ENCODE data around the gene NODAL. TPM values are rescaled to one million over a fixed set of nuclear protein-coding genes. Genes with fewer than 3 reads are reported as not detected.

The NODAL gene
- polyA plus RNA-seq, 1 donor from 2014 or later: not detected

DNA sequence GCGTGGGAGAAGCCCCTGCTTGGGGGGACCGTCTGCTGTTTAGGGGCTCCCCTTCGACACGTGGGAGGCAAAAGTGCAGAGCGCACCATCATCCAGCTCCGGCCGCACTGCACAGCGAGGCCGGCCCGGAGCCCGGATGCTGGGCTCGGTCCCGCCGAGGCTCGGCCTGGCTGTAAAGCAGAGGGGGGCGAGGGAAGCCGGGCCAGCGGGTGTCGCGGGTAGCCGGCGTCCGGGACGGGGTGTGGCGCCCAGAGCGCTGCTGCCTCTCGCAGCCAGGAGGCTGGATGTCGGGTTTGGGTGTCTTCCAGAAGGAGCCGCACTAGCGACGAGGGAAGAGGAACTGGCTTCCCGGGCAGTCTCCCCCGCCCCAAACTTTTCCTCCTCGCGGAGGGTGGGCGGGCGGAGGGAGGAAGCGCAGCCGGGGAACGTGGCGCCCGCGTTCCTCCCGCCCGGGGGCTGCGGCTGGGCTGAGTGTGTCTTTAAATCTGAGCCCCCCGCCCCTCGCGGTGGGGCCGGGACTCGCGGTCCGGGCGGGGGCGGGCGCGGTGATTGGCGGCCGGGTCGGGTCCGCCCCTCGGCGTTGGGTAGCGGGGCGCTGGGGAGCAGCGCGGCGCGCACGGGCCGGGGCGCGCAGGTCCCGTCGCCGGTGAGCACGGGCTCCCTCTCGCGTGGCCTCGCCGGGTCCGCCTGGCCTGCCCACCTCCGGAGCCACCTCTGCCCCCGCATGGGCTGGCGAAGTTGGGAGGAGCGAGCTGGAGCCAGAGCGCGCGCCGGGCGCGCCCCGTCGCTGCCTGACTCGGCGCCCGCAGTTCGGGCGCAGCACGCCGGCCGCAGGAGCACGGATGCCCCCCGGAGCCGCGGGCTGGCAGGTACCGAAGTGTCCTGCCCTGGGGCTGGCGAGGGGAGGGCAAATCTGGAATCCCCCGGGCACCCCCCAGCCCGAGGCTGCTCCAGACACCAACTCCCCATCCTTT lies 37.0 kb upstream of the NODAL start, which contains the start of gene PALD1:
TSS of gene PALD1 (plus strand) at position 577 of the 974 bp plus-strand sequence. CDS start 47,185 bp downstream, outside the sequence.
- Histone ChIP-seq H3K27ac (ENCODE audit: low read length) (no peak within 1 kb of the TSS), H3K9me2 (ENCODE audit: insufficient read depth, low read length) (no peaks in the 10 kb centered on the region), H3K36me3 (ENCODE audit: insufficient read depth, low read length) (no peaks in the 10 kb centered on the region), H3K79me2 (replicated peaks; ENCODE audit: insufficient read depth, low read length) (no peaks in the 10 kb centered on the region), H3K4me2 (ENCODE audit: low read length) (peak within 1 kb of the TSS; percentile 62), H2AFZ (ENCODE audit: low read depth, low read length) (no peak within 1 kb of the TSS), H3K4me3 (ENCODE audit: low read length) (peak within 1 kb of the TSS; percentile 72), H3F3A (ENCODE audit: insufficient read depth, low read length, poor library complexity, severe bottlenecking) (no peaks in the 10 kb centered on the region), H3K9me3 (ENCODE audit: low read length) (no peaks in the 10 kb centered on the region), H3K27me3 (ENCODE audit: insufficient read depth, low read depth, low read length) (peaks cover 30% of the 10 kb centered on the region), H4K20me1 (ENCODE audit: insufficient read depth) (no peaks in the 10 kb centered on the region), H3K9ac (ENCODE audit: low read length) (peak within 1 kb of the TSS; percentile 41)
- TF ChIP-seq RAD21 (conservative IDR thresholded peaks at IDR 0.05): peak; percentile 14
- TF ChIP-seq, protein P1, sequence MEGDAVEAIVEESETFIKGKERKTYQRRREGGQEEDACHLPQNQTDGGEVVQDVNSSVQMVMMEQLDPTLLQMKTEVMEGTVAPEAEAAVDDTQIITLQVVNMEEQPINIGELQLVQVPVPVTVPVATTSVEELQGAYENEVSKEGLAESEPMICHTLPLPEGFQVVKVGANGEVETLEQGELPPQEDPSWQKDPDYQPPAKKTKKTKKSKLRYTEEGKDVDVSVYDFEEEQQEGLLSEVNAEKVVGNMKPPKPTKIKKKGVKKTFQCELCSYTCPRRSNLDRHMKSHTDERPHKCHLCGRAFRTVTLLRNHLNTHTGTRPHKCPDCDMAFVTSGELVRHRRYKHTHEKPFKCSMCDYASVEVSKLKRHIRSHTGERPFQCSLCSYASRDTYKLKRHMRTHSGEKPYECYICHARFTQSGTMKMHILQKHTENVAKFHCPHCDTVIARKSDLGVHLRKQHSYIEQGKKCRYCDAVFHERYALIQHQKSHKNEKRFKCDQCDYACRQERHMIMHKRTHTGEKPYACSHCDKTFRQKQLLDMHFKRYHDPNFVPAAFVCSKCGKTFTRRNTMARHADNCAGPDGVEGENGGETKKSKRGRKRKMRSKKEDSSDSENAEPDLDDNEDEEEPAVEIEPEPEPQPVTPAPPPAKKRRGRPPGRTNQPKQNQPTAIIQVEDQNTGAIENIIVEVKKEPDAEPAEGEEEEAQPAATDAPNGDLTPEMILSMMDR (IDR thresholded peaks at IDR 0.05; ENCODE audit: poor library complexity, severe bottlenecking): peak; percentile 15
- peak; percentile 31 for TF ChIP-seq MXI1 (conservative IDR thresholded peaks at IDR 0.05; ENCODE audit: poor library complexity, severe bottlenecking)
- TF ChIP-seq TAF1 (IDR thresholded peaks at IDR 0.05; ENCODE audit: low read depth): no peak

DNA sequence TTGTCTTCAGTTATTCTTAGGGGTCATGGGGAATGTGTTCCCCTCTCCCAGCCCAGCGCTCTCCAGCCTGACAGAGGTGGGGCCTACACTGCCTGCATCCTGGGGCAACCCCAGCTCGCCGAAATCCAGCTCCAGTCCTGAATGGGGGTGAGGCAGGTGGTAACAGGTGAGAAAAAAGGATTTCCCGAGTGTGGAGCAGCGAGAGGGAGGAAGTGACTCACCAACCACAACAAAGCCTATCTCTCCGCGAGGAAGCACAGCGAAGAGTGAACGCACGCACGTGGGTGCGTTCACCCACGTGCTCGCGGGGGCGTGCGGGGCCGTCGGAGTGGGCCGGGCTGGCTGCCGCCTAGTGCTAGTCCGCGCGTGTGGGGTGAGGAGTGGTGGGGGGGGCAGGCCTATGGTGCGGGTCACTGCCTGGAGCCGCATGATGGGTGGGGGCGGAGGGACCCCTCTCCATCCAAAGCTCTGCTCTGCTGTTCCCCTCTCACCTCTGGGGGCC lies 36.2 kb upstream of the NODAL start:
- H3K4me3 ChIP-seq (ENCODE audit: low read length): peak overlapping the region; percentile 72
- H2AFZ ChIP-seq (ENCODE audit: low read depth, low read length): no peak overlapping the region
- no peaks in the 10 kb centered on the region for H3F3A ChIP-seq (ENCODE audit: insufficient read depth, low read length, poor library complexity, severe bottlenecking)
- no peaks in the 10 kb centered on the region for H3K9me2 ChIP-seq (ENCODE audit: insufficient read depth, low read length)
- H3K9ac ChIP-seq (ENCODE audit: low read length): no peak overlapping the region
- H4K20me1 ChIP-seq (ENCODE audit: insufficient read depth): no peaks in the 10 kb centered on the region
- no peaks in the 10 kb centered on the region for H3K36me3 ChIP-seq (ENCODE audit: insufficient read depth, low read length)
- H3K9me3 ChIP-seq (ENCODE audit: low read length): no peaks in the 10 kb centered on the region
- H3K27ac ChIP-seq (ENCODE audit: low read length): no peak overlapping the region
- TF ChIP-seq POLR2AphosphoS5 (IDR thresholded peaks at IDR 0.05): no peak
- TF ChIP-seq MXI1 (conservative IDR thresholded peaks at IDR 0.05; ENCODE audit: poor library complexity, severe bottlenecking): peak; percentile 23
- no peaks in the 10 kb centered on the region for H3K79me2 ChIP-seq (replicated peaks; ENCODE audit: insufficient read depth, low read length)
- H3K4me2 ChIP-seq (ENCODE audit: low read length): no peak overlapping the region
- H3K27me3 ChIP-seq (ENCODE audit: insufficient read depth, low read depth, low read length): peaks cover 30% of the 10 kb centered on the region

DNA sequence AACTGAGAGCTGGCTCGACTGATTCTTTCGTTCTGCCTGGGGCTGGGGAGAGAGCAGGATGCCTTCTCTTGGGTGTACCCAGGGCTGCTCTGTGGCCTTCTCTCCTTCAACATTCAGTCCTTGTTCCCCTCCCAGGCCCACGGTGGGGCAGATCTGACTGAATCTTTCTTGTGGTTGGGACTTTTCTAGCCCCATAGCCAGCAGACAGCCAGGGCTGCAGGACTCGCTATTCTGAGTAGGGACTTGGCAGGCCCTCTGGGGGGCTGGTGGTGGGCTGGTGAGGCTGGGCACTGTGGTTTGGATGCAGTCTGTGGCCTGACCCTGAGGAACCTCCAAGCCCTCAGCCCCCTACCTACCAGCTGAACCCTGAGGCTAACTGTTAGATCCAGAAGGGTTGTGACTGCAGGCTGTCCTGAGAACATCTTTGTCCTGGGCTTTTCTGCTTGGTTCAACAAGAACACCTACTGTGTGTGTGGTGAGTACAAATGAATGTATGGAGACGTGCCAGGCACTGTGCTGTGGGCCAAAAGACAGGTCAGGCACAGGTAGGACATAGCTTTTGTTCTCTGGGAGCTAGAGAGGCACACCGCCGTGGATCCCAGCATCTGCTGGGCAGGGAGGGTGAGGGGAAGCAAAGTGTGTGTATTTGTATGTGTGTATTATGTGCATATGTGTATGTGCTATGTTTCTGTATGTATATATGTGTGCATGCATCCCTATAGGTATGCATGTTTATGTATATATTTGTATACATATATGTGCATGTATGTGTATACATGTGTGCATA lies 35.0 kb upstream of the NODAL start:
- Histone ChIP-seq H3K27ac (ENCODE audit: low read length) (no peak overlapping the region), H3K79me2 (replicated peaks; ENCODE audit: insufficient read depth, low read length) (no peaks in the 10 kb centered on the region), H3K4me2 (ENCODE audit: low read length) (no peak overlapping the region)

More for the DNA sequence above, 35.0 kb upstream of the NODAL start:
- Histone ChIP-seq H3K9me2 (ENCODE audit: insufficient read depth, low read length) (no peaks in the 10 kb centered on the region), H3K27me3 (ENCODE audit: insufficient read depth, low read depth, low read length) (peaks cover 30% of the 10 kb centered on the region), H3K9me3 (ENCODE audit: low read length) (no peaks in the 10 kb centered on the region), H3F3A (ENCODE audit: insufficient read depth, low read length, poor library complexity, severe bottlenecking) (no peaks in the 10 kb centered on the region), H4K20me1 (ENCODE audit: insufficient read depth) (no peaks in the 10 kb centered on the region), H3K36me3 (ENCODE audit: insufficient read depth, low read length) (no peaks in the 10 kb centered on the region), H3K4me3 (ENCODE audit: low read length) (no peak overlapping the region), H3K9ac (ENCODE audit: low read length) (no peak overlapping the region), H2AFZ (ENCODE audit: low read depth, low read length) (no peak overlapping the region)
- TF ChIP-seq POLR2AphosphoS5 (IDR thresholded peaks at IDR 0.05) (no peak), RAD21 (conservative IDR thresholded peaks at IDR 0.05) (no peak), SMC3 (conservative IDR thresholded peaks at IDR 0.05; ENCODE audit: poor library complexity) (no peak), EZH2 (IDR thresholded peaks at IDR 0.05; ENCODE audit: borderline replicate concordance, insufficient read depth, low read length, poor library complexity, severe bottlenecking) (no peak), TAF1 (IDR thresholded peaks at IDR 0.05; ENCODE audit: low read depth) (no peak)
- TF ChIP-seq, protein P1 (IDR thresholded peaks at IDR 0.05; ENCODE audit: poor library complexity, severe bottlenecking): no peak

Data from neural cell (in vitro differentiated cells).